ENCODE results near the gene TRPV4. TPM values are rescaled to one million over a fixed set of nuclear protein-coding genes. Genes with fewer than 3 reads are reported as not detected.

The TRPV4 gene
- polyA plus RNA-seq, 1 of the 3 experiments (the other 2 are of a cell fraction): 5.2 TPM

DNA sequence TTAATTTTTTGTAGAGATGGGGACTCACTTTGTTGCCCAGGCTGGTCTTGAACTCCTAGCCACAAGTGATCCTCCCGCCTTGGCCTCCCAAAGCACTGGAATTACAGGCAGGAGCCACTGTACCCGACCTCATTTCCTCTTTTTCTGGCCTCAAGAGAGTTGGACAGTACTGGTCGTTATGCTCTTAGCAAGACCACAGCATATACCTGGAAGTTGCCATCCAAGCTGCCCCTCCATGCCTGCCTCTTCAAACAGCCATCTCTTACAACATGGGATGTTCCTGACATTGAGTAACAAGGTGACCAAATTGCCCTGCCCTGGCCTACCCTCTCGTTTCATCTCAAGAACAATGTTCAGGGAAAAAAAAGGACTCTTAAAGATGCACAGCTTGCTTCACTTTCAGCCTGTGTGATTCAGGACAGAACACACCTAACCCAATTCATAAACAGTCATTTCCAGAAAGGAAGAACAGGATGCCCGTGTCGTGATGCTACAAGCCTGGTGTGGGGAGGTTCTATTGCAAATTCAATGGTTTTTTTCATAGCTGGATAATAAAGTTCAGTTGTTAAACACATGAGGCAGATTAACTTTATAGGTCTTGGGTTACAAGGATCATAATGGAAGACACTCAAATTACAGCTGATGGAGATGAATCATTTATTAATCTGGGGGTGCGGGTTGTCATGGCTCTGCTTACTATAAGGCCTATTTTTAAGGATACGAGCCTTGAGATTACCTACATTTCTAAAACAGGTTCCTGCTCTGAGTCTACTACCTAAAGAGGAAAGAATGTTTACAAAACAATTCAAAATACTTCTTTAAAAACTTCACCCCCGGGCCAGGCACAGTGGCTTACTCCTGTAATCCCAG is 35.2 kb upstream of the TRPV4 start:
- no peak overlapping the region for H2AFZ ChIP-seq (ENCODE audit: low read depth)
- peaks cover 44% of the 10 kb centered on the region for H3K79me2 ChIP-seq (ENCODE audit: insufficient read depth)
- ChIA-PET POLR2A (no interaction called here), CTCF (interaction anchor here (0.9 to 13.1 kb wide), 3 partner anchors 14 to 36 kb away, joined by 3 to 91 read pairs (median 11); no protein-coding TSS in a partner anchor)
- H3K27me3 ChIP-seq (ENCODE audit: insufficient read depth): no peaks in the 10 kb centered on the region
- H3K27ac ChIP-seq (ENCODE audit: low read depth in 2 of 2, low read length in 1 of 2): no peak overlapping the region
- 89% methylated on average over 9 of the region's 9 CpGs for WGBS (ENCODE audit: low lambda C conversion rate)
- H3K36me3 ChIP-seq (replicated peaks in 1 of 2; ENCODE audit: control insufficient read depth in 1 of 2, insufficient read depth in 2 of 2, low read length in 1 of 2): no peaks in the 10 kb centered on the region
- H3K9me3 ChIP-seq: no peaks in the 10 kb centered on the region
- no peak overlapping the region for H3K4me2 ChIP-seq
- H3K4me1 ChIP-seq (ENCODE audit: control insufficient read depth in 1 of 2, insufficient read depth in 2 of 2, low read depth in 1 of 2, low read length in 1 of 2): peaks cover 9 to 17% of the 10 kb centered on the region in 2 experiments; a peak in 2 of 4 replicates
- TF ChIP-seq NFIC (IDR thresholded peaks at IDR 0.05; ENCODE audit: borderline replicate concordance) (no peak), RAD21 (IDR thresholded peaks at IDR 0.05; ENCODE audit: low read length) (no peak), RFX5 (IDR thresholded peaks at IDR 0.05; ENCODE audit: low read length) (no peak), FOXM1 (IDR thresholded peaks at IDR 0.05; ENCODE audit: low read depth) (no peak), GATA2 (CRISPR knock-in tag; IDR thresholded peaks at IDR 0.05) (no peak), USF2 (IDR thresholded peaks at IDR 0.05; ENCODE audit: borderline replicate concordance, low read depth, low read length) (no peak), RCOR1 (IDR thresholded peaks at IDR 0.05; ENCODE audit: low read length) (no peak), ELF1 (IDR thresholded peaks at IDR 0.05) (no peak), TEAD4 (IDR thresholded peaks at IDR 0.05; ENCODE audit: borderline replicate concordance, insufficient read depth) (no peak), EZH2phosphoT487 (IDR thresholded peaks at IDR 0.05; ENCODE audit: borderline replicate concordance, low read depth) (no peak), POLR2AphosphoS5 (IDR thresholded peaks at IDR 0.05; ENCODE audit: low read depth, low read length) (no peak)
- no peak overlapping the region for H3K4me3 ChIP-seq (ENCODE audit: low read depth in 2 of 2, low read length in 1 of 2)
- H4K20me1 ChIP-seq (ENCODE audit: insufficient read depth): no peaks in the 10 kb centered on the region; the same call in 1 of the 2 replicates
- H3K9ac ChIP-seq: no peak overlapping the region
- no peaks in the 10 kb centered on the region for H3K9me2 ChIP-seq
- peaks cover 12% of the 10 kb centered on the region for H3F3A ChIP-seq (replicated peaks; ENCODE audit: insufficient read depth)
- no peak for DNase-seq

DNA sequence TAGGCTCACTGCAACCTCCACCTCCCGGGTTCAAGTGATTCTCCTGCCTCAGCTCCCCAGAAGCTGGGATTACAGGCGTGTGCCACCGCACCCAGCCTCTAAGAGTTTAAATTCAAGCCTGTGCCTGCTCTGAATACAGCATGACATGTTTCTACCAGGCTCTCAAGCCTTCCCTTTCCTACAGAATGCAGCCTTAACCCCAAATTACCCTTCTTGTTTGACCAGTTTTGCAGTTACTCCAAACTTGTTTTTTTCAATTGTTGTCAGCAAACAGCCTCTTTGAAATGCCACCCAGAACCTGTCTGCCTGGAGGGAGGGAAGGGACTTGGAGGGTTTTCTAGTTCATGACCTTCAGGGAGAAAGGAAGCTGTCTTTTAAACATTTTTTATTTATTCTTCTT is 31.7 kb upstream of the TRPV4 start:
- Histone ChIP-seq H3K79me2 (ENCODE audit: insufficient read depth) (peaks cover 31% of the 10 kb centered on the region), H3K9me3 (no peaks in the 10 kb centered on the region), H4K20me1 (ENCODE audit: insufficient read depth) (no peaks in the 10 kb centered on the region), H3K36me3 (replicated peaks in 1 of 2; ENCODE audit: control insufficient read depth in 1 of 2, insufficient read depth in 2 of 2, low read length in 1 of 2) (peaks cover 0 to 4% of the 10 kb centered on the region in 2 experiments), H3K9ac (no peak overlapping the region), H3K4me2 (no peak overlapping the region), H3K27ac (ENCODE audit: low read depth in 2 of 2, low read length in 1 of 2) (no peak overlapping the region), H3K4me3 (ENCODE audit: low read depth in 2 of 2, low read length in 1 of 2) (no peak overlapping the region), H3K9me2 (no peaks in the 10 kb centered on the region), H2AFZ (ENCODE audit: low read depth) (no peak overlapping the region), H3K27me3 (ENCODE audit: insufficient read depth) (no peaks in the 10 kb centered on the region), H3F3A (replicated peaks; ENCODE audit: insufficient read depth) (no peaks in the 10 kb centered on the region), H3K4me1 (ENCODE audit: control insufficient read depth in 1 of 2, insufficient read depth in 2 of 2, low read depth in 1 of 2, low read length in 1 of 2) (no peaks in the 10 kb centered on the region; a peak in 1 of 4 replicates)
- CTCF ChIA-PET: interaction anchor here (1.0 to 13.1 kb wide), 3 partner anchors 11 to 585 kb away, joined by 3 to 91 read pairs (median 3); partner anchors contain the start of gene ARPC3
- POLR2A ChIA-PET: no interaction called here
- 97% methylated on average over 3 of the region's 3 CpGs for WGBS (ENCODE audit: low lambda C conversion rate)
- no peak for DNase-seq
- TF ChIP-seq SIN3A (IDR thresholded peaks at IDR 0.05; ENCODE audit: borderline replicate concordance, low read depth, low read length) (no peak), RAD21 (IDR thresholded peaks at IDR 0.05; ENCODE audit: low read length) (no peak), EP300 (IDR thresholded peaks at IDR 0.05; ENCODE audit: borderline replicate concordance in 1 of 2, low read depth in 1 of 2, low read length in 1 of 2) (no peak), EZH2phosphoT487 (IDR thresholded peaks at IDR 0.05; ENCODE audit: borderline replicate concordance, low read depth) (no peak), RXRA (IDR thresholded peaks at IDR 0.05; ENCODE audit: borderline replicate concordance, low read depth) (no peak), JUND (IDR thresholded peaks at IDR 0.05) (no peak), NRF1 (IDR thresholded peaks at IDR 0.05; ENCODE audit: low read depth, low read length) (no peak), USF2 (IDR thresholded peaks at IDR 0.05; ENCODE audit: borderline replicate concordance, low read depth, low read length) (no peak), TCF12 (IDR thresholded peaks at IDR 0.05) (no peak), USF1 (IDR thresholded peaks at IDR 0.05; ENCODE audit: borderline replicate concordance, low read depth) (no peak), SMC3 (IDR thresholded peaks at IDR 0.05; ENCODE audit: low read depth, low read length) (no peak), GABPA (IDR thresholded peaks at IDR 0.05; ENCODE audit: low read depth) (no peak), MXI1 (IDR thresholded peaks at IDR 0.05; ENCODE audit: low read depth, low read length) (no peak), GATA2 (CRISPR knock-in tag; IDR thresholded peaks at IDR 0.05) (no peak)
- TF ChIP-seq, protein P1, sequence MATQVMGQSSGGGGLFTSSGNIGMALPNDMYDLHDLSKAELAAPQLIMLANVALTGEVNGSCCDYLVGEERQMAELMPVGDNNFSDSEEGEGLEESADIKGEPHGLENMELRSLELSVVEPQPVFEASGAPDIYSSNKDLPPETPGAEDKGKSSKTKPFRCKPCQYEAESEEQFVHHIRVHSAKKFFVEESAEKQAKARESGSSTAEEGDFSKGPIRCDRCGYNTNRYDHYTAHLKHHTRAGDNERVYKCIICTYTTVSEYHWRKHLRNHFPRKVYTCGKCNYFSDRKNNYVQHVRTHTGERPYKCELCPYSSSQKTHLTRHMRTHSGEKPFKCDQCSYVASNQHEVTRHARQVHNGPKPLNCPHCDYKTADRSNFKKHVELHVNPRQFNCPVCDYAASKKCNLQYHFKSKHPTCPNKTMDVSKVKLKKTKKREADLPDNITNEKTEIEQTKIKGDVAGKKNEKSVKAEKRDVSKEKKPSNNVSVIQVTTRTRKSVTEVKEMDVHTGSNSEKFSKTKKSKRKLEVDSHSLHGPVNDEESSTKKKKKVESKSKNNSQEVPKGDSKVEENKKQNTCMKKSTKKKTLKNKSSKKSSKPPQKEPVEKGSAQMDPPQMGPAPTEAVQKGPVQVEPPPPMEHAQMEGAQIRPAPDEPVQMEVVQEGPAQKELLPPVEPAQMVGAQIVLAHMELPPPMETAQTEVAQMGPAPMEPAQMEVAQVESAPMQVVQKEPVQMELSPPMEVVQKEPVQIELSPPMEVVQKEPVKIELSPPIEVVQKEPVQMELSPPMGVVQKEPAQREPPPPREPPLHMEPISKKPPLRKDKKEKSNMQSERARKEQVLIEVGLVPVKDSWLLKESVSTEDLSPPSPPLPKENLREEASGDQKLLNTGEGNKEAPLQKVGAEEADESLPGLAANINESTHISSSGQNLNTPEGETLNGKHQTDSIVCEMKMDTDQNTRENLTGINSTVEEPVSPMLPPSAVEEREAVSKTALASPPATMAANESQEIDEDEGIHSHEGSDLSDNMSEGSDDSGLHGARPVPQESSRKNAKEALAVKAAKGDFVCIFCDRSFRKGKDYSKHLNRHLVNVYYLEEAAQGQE (IDR thresholded peaks at IDR 0.05; ENCODE audit: low read depth, low read length): no peak
